Measurements from ENCODE around the gene SUMF2.
A peak's percentile ranks its signal among the peaks of the same experiment; 100 is the strongest.
"Not testable (repeated sequence)": the region's sequence is repeated elsewhere in the genome, so short reads cannot be mapped to it uniquely, and the experiment has no call there.

SUMF2 gene

GRCh38 chr7:56063882-56064625 is at the start of gene SUMF2:
SUMF2 (plus strand) TSS chr7:56064286; CDS start chr7:56064312, 26 bp downstream.
- peak; percentile 88 for DNase-seq

GRCh38 chr7:56017015-56017414 is 47.1 kb upstream of the SUMF2 start:
- DNase-seq = not testable (repeated sequence)

- DNase-seq = no peak
Observed at GRCh38 chr7:56019501-56019900, 44.6 kb upstream of the SUMF2 start.

GRCh38 chr7:56023500-56023899 is 40.6 kb upstream of the SUMF2 start:
- DNase-seq = no peak

GRCh38 chr7:56026538-56026937 is 37.5 kb upstream of the SUMF2 start:
- peak; percentile 20 for DNase-seq

- DNase-seq = no peak
Observed at GRCh38 chr7:56028942-56029630, 35.0 kb upstream of the SUMF2 start.

GRCh38 chr7:56030340-56030739 is 33.7 kb upstream of the SUMF2 start:
- DNase-seq = no peak

- DNase-seq = not testable (repeated sequence)
Observed at GRCh38 chr7:56031556-56031955, 32.5 kb upstream of the SUMF2 start.

- DNase-seq = not testable (repeated sequence)
Observed at GRCh38 chr7:56032578-56032977, 31.5 kb upstream of the SUMF2 start.

GRCh38 chr7:56033671-56034432 is 30.2 kb upstream of the SUMF2 start:
- peak; percentile 92 for DNase-seq

GRCh38 chr7:56040730-56041129 is 23.4 kb upstream of the SUMF2 start:
- DNase-seq = no peak

- not testable (repeated sequence) for DNase-seq
Observed at GRCh38 chr7:56045758-56046157, 18.3 kb upstream of the SUMF2 start.

- DNase-seq = no peak
Observed at GRCh38 chr7:56046721-56047445, 17.2 kb upstream of the SUMF2 start.

GRCh38 chr7:56047446-56048116 is 16.5 kb upstream of the SUMF2 start:
- DNase-seq = not testable (repeated sequence)

- DNase-seq = no peak
Observed at GRCh38 chr7:56048245-56048644, 15.8 kb upstream of the SUMF2 start.

- DNase-seq = peak; percentile 75
Observed at GRCh38 chr7:56048763-56049162, 15.3 kb upstream of the SUMF2 start.

- no peak for DNase-seq
Observed at GRCh38 chr7:56051053-56051338, 13.1 kb upstream of the SUMF2 start.

- peak; percentile 98 for DNase-seq
Observed at GRCh38 chr7:56051339-56052191, 12.5 kb upstream of the SUMF2 start, which contains the start of the genes CCT6A and PSPH. CCT6A (plus strand) TSS chr7:56051765; CDS start chr7:56051849, 84 bp downstream. PSPH (minus strand) TSS chr7:56051444; CDS start chr7:56021212, 30,232 bp downstream.

- DNase-seq = no peak
Observed at GRCh38 chr7:56053379-56053778, 10.7 kb upstream of the SUMF2 start.

GRCh38 chr7:56053993-56054392 is 10.1 kb upstream of the SUMF2 start:
- DNase-seq = no peak

- DNase-seq = no peak
Observed at GRCh38 chr7:56062382-56062781, 1.7 kb upstream of the SUMF2 start.
